GM23338 (cell line): Measurements from ENCODE around the gene TMEM132D. TPM values are rescaled to one million over a fixed set of nuclear protein-coding genes. Genes with fewer than 3 reads are reported as not detected.
A peak's percentile ranks its signal among the peaks of the same experiment; 100 is the strongest.

Source experiments
- ATAC-seq: fragments of 200-7000 bp; cut with Tn5 transposase; 3 replicates; pipeline ENCODE4 v1.9.1; 2020
- DNase-seq: peaks from one replicate; pipeline ENCODE4 v3.0.0-alpha.2; 2015; ENCODE audit warnings: low spot score
- H2AFZ ChIP-seq: fragments of 200-600 bp; sonication (generic); 2 replicates; pipeline ENCODE4 v1.8.0; 2016; ENCODE audit warnings: antibody characterized with exemption, mild to moderate bottlenecking, moderate library complexity
- H3F3A ChIP-seq: fragments of 200-600 bp; sonication (generic); replicated peaks from 2 replicates; pipeline ENCODE4 v1.8.0; 2017; ENCODE audit warnings: antibody characterized with exemption, mixed run types, low read depth
- H3K27ac ChIP-seq: fragments of 200-600 bp; sonication (generic); 2 replicates; pipeline ENCODE4 v1.6.1; 2016; ENCODE audit warnings: low read depth
- H3K27me3 ChIP-seq: fragments of 200-600 bp; sonication (generic); 2 replicates; pipeline ENCODE4 v1.8.0; 2016; ENCODE audit warnings: mild to moderate bottlenecking, mixed run types, moderate library complexity; ENCODE audit not compliant: insufficient read depth
- H3K36me3 ChIP-seq: fragments of 200-600 bp; sonication (generic); 2 replicates; pipeline ENCODE4 v1.8.0; 2016; ENCODE audit warnings: mild to moderate bottlenecking; ENCODE audit not compliant: insufficient read depth
- H3K4me1 ChIP-seq: fragments of 200-600 bp; sonication (generic); 2 replicates; pipeline ENCODE4 v1.8.0; 2016; ENCODE audit warnings: mild to moderate bottlenecking, moderate library complexity; ENCODE audit not compliant: insufficient read depth
- H3K4me2 ChIP-seq: fragments of 200-600 bp; sonication (generic); 2 replicates; pipeline ENCODE4 v1.7.1; 2017; ENCODE audit warnings: mixed run types
- H3K4me3 ChIP-seq: fragments of 200-600 bp; sonication (generic); 2 replicates; pipeline ENCODE4 v1.6.1; 2016; ENCODE audit warnings: mixed run types
- H3K79me2 ChIP-seq: fragments of 200-600 bp; sonication (generic); replicated peaks from 2 replicates; pipeline ENCODE4 v1.8.0; 2017; ENCODE audit warnings: mild to moderate bottlenecking; ENCODE audit not compliant: insufficient read depth
- H3K9me2 ChIP-seq: fragments of 200-600 bp; sonication (generic); 2 replicates; pipeline ENCODE4 v1.8.0; 2017; ENCODE audit not compliant: insufficient read depth
- H4K20me1 ChIP-seq: fragments of 200-600 bp; sonication (generic); replicated peaks from 2 replicates; pipeline ENCODE4 v1.8.0; 2017; ENCODE audit warnings: mild to moderate bottlenecking; ENCODE audit not compliant: insufficient read depth
- H3K27ac Mint-ChIP-seq: 2 replicates; pipeline ENCODE4 v1.8.0; 2020; ENCODE audit warnings: inconsistent platforms, mild to moderate bottlenecking, moderate library complexity, mixed read lengths
- H3K27me3 Mint-ChIP-seq: 3 replicates; pipeline ENCODE4 v1.8.0; 2022; ENCODE audit warnings: low read depth, mild to moderate bottlenecking, moderate library complexity, mixed read lengths, inconsistent platforms; ENCODE audit not compliant: insufficient read depth, poor library complexity
- H3K36me3 Mint-ChIP-seq: 3 replicates; pipeline ENCODE4 v1.8.0; 2021; ENCODE audit warnings: low read depth, mild to moderate bottlenecking, inconsistent platforms, moderate library complexity, mixed read lengths
- H3K4me1 Mint-ChIP-seq: 3 replicates; pipeline ENCODE4 v1.8.0; 2020; ENCODE audit warnings: mild to moderate bottlenecking, inconsistent platforms, mixed read lengths
- H3K4me3 Mint-ChIP-seq: 3 replicates; pipeline ENCODE4 v1.8.0; 2021; ENCODE audit warnings: moderate library complexity, mild to moderate bottlenecking, inconsistent platforms, mixed read lengths
- H3K9me3 Mint-ChIP-seq: 3 replicates; pipeline ENCODE4 v1.8.0; 2020; ENCODE audit warnings: moderate library complexity, mild to moderate bottlenecking, inconsistent platforms, mixed read lengths
- NANOG ChIP-seq: IDR thresholded peaks from 2 replicates; pipeline ENCODE4 v1.6.1; 2016; ENCODE audit warnings: antibody characterized with exemption, borderline replicate concordance
- polyA plus RNA-seq: library from polyadenylated mRNA; unstranded; fragments of >200 nt; fragmentation: Nextera tagmentation; extraction: Ambion mirVana; gene quantifications from 2 replicates; pipeline ENCODE4 v1.2.1, GENCODE V29; 2016
- total RNA-seq: library from RNA; depleted of rRNA; stranded (reverse); fragments of >200 nt; shearing (Covaris generic); gene quantifications from 2 replicates; pipeline ENCODE4 v1.2.3, GENCODE V29; 2014
- TF ChIP-seq, protein P1 (sequence below): fragments of 250-450 bp; sonication (Bioruptor Pico); IDR thresholded peaks from 2 replicates; pipeline ENCODE4 v1.5.0; 2020; ENCODE audit warnings: mild to moderate bottlenecking, moderate library complexity
- TF ChIP-seq, protein P2 (sequence below), 2 experiments: fragments of 200-600 bp in 1 of 2; sonication (generic) in 1 of 2; conservative IDR thresholded peaks; 2 replicates each; pipeline versions ENCODE4 v1.5.1 to v1.6.1; 2016 to 2017; ENCODE audit warnings: antibody characterized with exemption in 2 of 2, low read depth in 2 of 2, mild to moderate bottlenecking in 2 of 2, moderate library complexity in 1 of 2

Gene TMEM132D
- total and polyA plus RNA-seq, 2 experiments from 2014 or later: 0.44 to 5.3 TPM

DNA sequence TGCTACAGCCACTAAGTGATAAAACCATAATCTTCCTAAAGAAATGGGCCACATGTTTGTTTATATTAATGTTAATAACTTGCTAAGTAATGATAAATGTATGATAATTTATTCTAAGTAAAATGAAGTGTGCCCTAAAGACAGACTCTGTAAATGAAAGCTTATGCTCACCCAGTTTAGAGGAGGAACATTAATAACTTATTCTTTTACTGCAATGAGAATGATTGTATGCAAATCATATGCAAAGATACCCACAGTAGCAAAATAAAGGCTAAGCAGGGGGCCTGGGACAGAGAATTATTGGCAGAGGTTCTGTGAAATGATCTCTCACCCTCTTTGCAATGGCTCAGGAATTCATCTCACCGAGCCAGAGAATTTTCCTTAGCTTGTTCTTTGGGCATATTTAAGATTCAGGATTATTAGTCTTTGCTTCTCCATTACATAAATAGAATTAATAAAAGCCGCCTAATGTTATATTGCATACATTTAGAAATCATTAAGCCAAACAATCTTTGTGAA, 75.9 kb downstream of the TMEM132D start (continued):
- TF ChIP-seq, protein P1, sequence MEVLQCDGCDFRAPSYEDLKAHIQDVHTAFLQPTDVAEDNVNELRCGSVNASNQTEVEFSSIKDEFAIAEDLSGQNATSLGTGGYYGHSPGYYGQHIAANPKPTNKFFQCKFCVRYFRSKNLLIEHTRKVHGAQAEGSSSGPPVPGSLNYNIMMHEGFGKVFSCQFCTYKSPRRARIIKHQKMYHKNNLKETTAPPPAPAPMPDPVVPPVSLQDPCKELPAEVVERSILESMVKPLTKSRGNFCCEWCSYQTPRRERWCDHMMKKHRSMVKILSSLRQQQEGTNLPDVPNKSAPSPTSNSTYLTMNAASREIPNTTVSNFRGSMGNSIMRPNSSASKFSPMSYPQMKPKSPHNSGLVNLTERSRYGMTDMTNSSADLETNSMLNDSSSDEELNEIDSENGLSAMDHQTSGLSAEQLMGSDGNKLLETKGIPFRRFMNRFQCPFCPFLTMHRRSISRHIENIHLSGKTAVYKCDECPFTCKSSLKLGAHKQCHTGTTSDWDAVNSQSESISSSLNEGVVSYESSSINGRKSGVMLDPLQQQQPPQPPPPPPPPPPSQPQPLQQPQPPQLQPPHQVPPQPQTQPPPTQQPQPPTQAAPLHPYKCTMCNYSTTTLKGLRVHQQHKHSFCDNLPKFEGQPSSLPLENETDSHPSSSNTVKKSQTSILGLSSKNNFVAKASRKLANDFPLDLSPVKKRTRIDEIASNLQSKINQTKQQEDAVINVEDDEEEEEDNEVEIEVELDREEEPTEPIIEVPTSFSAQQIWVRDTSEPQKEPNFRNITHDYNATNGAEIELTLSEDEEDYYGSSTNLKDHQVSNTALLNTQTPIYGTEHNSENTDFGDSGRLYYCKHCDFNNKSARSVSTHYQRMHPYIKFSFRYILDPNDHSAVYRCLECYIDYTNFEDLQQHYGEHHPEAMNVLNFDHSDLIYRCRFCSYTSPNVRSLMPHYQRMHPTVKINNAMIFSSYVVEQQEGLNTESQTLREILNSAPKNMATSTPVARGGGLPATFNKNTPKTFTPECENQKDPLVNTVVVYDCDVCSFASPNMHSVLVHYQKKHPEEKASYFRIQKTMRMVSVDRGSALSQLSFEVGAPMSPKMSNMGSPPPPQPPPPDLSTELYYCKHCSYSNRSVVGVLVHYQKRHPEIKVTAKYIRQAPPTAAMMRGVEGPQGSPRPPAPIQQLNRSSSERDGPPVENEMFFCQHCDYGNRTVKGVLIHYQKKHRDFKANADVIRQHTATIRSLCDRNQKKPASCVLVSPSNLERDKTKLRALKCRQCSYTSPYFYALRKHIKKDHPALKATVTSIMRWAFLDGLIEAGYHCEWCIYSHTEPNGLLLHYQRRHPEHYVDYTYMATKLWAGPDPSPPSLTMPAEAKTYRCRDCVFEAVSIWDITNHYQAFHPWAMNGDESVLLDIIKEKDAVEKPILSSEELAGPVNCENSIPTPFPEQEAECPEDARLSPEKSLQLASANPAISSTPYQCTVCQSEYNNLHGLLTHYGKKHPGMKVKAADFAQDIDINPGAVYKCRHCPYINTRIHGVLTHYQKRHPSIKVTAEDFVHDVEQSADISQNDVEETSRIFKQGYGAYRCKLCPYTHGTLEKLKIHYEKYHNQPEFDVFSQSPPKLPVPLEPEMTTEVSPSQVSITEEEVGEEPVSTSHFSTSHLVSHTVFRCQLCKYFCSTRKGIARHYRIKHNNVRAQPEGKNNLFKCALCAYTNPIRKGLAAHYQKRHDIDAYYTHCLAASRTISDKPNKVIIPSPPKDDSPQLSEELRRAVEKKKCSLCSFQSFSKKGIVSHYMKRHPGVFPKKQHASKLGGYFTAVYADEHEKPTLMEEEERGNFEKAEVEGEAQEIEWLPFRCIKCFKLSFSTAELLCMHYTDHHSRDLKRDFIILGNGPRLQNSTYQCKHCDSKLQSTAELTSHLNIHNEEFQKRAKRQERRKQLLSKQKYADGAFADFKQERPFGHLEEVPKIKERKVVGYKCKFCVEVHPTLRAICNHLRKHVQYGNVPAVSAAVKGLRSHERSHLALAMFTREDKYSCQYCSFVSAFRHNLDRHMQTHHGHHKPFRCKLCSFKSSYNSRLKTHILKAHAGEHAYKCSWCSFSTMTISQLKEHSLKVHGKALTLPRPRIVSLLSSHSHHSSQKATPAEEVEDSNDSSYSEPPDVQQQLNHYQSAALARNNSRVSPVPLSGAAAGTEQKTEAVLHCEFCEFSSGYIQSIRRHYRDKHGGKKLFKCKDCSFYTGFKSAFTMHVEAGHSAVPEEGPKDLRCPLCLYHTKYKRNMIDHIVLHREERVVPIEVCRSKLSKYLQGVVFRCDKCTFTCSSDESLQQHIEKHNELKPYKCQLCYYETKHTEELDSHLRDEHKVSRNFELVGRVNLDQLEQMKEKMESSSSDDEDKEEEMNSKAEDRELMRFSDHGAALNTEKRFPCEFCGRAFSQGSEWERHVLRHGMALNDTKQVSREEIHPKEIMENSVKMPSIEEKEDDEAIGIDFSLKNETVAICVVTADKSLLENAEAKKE (CRISPR knock-in tag): no peak

DNA sequence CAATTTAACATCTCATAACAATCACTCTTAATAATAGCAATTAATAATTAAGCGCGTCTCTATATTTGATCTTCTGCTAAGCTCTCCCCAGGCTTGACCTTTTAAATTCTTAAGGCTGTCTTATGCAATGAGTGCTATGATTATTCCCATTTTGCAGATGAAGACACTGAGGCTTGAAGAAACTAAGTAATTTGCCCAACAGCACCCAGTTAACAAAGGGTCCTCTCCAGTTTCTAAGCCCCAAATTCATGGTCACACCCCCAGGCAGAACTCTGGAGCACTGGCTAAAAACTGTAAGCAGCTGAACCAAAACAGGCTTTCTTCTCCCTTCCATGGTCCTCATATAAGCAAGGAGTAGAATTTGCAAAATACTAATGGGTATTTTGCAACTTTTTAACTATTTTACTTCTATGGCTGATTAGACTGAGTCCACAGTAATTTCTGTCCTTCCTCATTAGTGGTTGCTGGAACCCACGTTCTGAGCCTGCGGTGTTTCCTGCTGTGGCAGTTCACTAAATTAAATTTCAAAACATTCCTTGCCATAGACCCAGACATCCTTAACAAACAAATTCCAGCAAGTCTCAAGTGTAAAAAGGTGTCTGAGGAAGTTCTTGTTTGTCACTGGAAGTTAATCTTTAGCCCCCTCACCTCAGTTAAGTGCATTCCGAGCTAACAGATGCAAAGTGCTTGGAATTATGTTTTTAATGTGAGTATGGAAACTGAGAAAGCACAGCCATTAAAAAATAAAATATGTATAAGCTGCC, 76.5 kb downstream of the TMEM132D start:
- Histone ChIP-seq H3K4me1 (peaks cover 19% of the 10 kb centered on the region), H3K27ac (peak overlapping the region; percentile 74), H3F3A (no peaks in the 10 kb centered on the region), H3K9me2 (no peaks in the 10 kb centered on the region), H3K27me3 (no peaks in the 10 kb centered on the region), H3K4me3 (0 out of 2 replicates have a peak overlapping the region, but pooled peaks have one; percentile 10), H2AFZ (no peak overlapping the region), H4K20me1 (no peaks in the 10 kb centered on the region), H3K36me3 (no peaks in the 10 kb centered on the region), H3K4me2 (peak overlapping the region; percentile 25; the same call in 1 of the 2 replicates), H3K79me2 (no peaks in the 10 kb centered on the region; the same call in 1 of the 2 replicates)
- Mint-ChIP-seq H3K27ac (no peak overlapping the region), H3K9me3 (no peaks in the 10 kb centered on the region; the same call in none of the 3 replicates), H3K36me3 (peaks cover 43% of the 10 kb centered on the region), H3K4me1 (no peaks in the 10 kb centered on the region), H3K27me3 (peaks cover 6% of the 10 kb centered on the region), H3K4me3 (no peak overlapping the region)
- DNase-seq (peak; percentile 11), ATAC-seq (no peak)
- TF ChIP-seq, protein P2, sequence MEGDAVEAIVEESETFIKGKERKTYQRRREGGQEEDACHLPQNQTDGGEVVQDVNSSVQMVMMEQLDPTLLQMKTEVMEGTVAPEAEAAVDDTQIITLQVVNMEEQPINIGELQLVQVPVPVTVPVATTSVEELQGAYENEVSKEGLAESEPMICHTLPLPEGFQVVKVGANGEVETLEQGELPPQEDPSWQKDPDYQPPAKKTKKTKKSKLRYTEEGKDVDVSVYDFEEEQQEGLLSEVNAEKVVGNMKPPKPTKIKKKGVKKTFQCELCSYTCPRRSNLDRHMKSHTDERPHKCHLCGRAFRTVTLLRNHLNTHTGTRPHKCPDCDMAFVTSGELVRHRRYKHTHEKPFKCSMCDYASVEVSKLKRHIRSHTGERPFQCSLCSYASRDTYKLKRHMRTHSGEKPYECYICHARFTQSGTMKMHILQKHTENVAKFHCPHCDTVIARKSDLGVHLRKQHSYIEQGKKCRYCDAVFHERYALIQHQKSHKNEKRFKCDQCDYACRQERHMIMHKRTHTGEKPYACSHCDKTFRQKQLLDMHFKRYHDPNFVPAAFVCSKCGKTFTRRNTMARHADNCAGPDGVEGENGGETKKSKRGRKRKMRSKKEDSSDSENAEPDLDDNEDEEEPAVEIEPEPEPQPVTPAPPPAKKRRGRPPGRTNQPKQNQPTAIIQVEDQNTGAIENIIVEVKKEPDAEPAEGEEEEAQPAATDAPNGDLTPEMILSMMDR (conservative IDR thresholded peaks at IDR 0.05; ENCODE audit: low read depth in 2 of 2): no peak
- peak; percentile 33; the same call in 1 of the 2 replicates for TF ChIP-seq NANOG
